AG04449 (cell line): Measurements from ENCODE around the gene MET.

ENCODE experiments used
- CTCF ChIA-PET: fragments of 350-600 bp; formaldehyde crosslinking; extraction: SDS; loops from one replicate; lab custom pipeline; 2021; ENCODE audit warnings: antibody characterized with exemption; lab: Yijun Ruan, JAX
- POLR2A ChIA-PET: fragments of 400-600, 350-600 bp; formaldehyde crosslinking; extraction: SDS; loops from one replicate; lab custom pipeline; 2020; ENCODE audit warnings: antibody characterized with exemption, inconsistent platforms; lab: Yijun Ruan, JAX
- DNase-seq: peaks from one replicate; pipeline ENCODE4 v3.0.0-alpha.2; 2010; ENCODE audit warnings: low read depth, low spot score
- H3K4me3 ChIP-seq: 2 replicates; pipeline ENCODE4 v1.5.1; 2011; ENCODE audit warnings: low read depth, mild to moderate bottlenecking, control low read depth, low read length
- CTCF ChIP-seq: IDR thresholded peaks from one replicate; pipeline ENCODE4 v1.5.1; 2011; ENCODE audit warnings: mild to moderate bottlenecking, moderate library complexity, low read length, control low read depth, inconsistent platforms; ENCODE audit not compliant: insufficient read depth; ENCODE audit errors: missing control alignments

Gene MET

GRCh38 chr7:116733924-116734580 lies 62.1 kb downstream of the MET start:
- TF ChIP-seq CTCF, result no peak
- POLR2A ChIA-PET, result no interaction called here
- CTCF ChIA-PET, result no interaction called here

GRCh38 chr7:116734710-116735109 lies 62.7 kb downstream of the MET start:
- ChIA-PET POLR2A (no interaction called here), CTCF (no interaction called here)
- no peak for DNase-seq
- H3K4me3 ChIP-seq, result no peak overlapping the region
- TF ChIP-seq CTCF, result no peak

More at GRCh38 chr7:116733924-116734580, 62.1 kb downstream of the MET start:
- DNase-seq, result no peak
- no peak overlapping the region for H3K4me3 ChIP-seq

GRCh38 chr7:116736927-116737715 lies 65.1 kb downstream of the MET start:
- H3K4me3 ChIP-seq, result no peak overlapping the region
- CTCF ChIA-PET, result interaction anchor here (1.0 kb wide), 1 partner anchor 21 kb away, joined by 3 read pairs; no protein-coding TSS in a partner anchor
- no peak for DNase-seq
- TF ChIP-seq CTCF, result no peak
- POLR2A ChIA-PET, result no interaction called here

GRCh38 chr7:116738378-116738777 lies 66.4 kb downstream of the MET start:
- ChIA-PET POLR2A (no interaction called here), CTCF (no interaction called here)

GRCh38 chr7:116739307-116739706 lies 67.3 kb downstream of the MET start:
- no peak for DNase-seq
- ChIA-PET POLR2A (no interaction called here), CTCF (no interaction called here)
- no peak for TF ChIP-seq CTCF
- H3K4me3 ChIP-seq, result no peak overlapping the region

More at GRCh38 chr7:116738378-116738777, 66.4 kb downstream of the MET start:
- H3K4me3 ChIP-seq, result no peak overlapping the region
- no peak for DNase-seq
- TF ChIP-seq CTCF, result no peak

GRCh38 chr7:116740231-116740630 lies 68.2 kb downstream of the MET start:
- no peak for DNase-seq
- TF ChIP-seq CTCF, result no peak
- H3K4me3 ChIP-seq, result no peak overlapping the region
- POLR2A ChIA-PET, result no interaction called here
- CTCF ChIA-PET, result interaction anchor here (1.0 kb wide), 1 partner anchor 9 kb away, joined by 3 read pairs; no protein-coding TSS in a partner anchor
